Measurements from ENCODE around the gene HS3ST3A1. TPM values are rescaled to one million over a fixed set of nuclear protein-coding genes. Genes with fewer than 3 reads are reported as not detected.

HS3ST3A1 gene
- total RNA-seq, 1 experiment from 2014 or later = 10.4 TPM

DNA sequence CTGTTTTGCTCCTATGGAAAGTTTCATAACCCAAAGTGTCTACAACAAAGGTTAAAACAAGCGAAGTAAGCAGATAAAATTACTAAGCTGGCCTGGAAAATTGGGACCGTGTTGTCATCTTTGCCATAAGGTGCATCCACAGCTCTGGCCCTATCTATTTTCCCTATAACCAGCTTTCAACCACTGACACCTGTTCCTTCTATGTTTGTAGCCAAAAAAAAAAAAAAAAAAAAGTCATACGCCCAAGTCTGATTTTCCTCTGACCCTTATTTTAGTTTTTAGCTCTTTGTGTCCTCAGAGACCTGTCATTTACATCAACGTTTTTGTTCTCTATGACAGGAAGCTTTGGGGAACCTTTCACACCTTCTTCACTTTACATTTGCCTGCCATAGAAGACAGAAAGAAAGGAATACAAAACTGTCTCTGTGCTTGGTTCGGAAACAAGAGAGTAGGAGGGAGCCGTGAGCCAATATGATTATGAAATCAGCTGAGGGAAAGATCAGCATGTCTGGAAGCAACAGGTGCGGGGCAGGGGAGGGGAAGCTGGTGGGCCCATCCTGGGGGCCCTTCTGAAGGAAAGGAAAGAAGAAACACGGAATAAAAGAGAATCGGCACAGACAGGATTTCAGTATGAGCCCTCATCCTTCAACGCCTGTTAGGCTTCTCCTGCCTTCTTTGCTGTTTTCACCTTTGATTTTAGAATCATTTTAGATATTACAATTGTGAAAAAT, 8.5 kb downstream of the HS3ST3A1 start:
- Histone ChIP-seq H3K4me3 (ENCODE audit: insufficient read depth, low read depth, low read length) (no peak overlapping the region), H3K36me3 (replicated peaks; ENCODE audit: control insufficient read depth, insufficient read depth, low read length) (no peaks in the 10 kb centered on the region; the same call in 1 of the 2 replicates), H3K27me3 (ENCODE audit: control insufficient read depth, insufficient read depth, low read length) (no peaks in the 10 kb centered on the region)
- DNase-seq = no peak

DNA sequence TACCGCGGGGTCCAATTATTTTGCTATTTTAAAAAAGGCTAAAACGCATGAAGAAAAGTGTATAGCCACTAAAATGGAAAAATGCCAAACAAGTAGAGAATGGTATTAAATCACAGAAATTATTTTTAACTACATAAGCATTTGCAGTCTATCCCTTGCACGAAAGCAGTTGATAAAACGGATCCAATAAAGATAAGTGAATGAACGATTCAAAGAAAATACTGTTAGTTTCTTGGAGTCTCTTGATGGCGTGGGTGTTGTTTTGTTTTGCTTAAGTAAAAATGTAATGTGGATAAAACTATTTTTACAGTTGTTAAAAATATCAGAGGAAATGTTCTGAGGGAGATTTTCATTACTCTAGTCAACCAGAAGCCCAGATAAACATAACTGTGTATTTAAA, 9.3 kb downstream of the HS3ST3A1 start:
- no peak overlapping the region for H3K4me3 ChIP-seq (ENCODE audit: insufficient read depth, low read depth, low read length)
- H3K36me3 ChIP-seq (replicated peaks; ENCODE audit: control insufficient read depth, insufficient read depth, low read length) = no peaks in the 10 kb centered on the region; the same call in 1 of the 2 replicates
- no peak for DNase-seq
- H3K27me3 ChIP-seq (ENCODE audit: control insufficient read depth, insufficient read depth, low read length) = no peaks in the 10 kb centered on the region

DNA sequence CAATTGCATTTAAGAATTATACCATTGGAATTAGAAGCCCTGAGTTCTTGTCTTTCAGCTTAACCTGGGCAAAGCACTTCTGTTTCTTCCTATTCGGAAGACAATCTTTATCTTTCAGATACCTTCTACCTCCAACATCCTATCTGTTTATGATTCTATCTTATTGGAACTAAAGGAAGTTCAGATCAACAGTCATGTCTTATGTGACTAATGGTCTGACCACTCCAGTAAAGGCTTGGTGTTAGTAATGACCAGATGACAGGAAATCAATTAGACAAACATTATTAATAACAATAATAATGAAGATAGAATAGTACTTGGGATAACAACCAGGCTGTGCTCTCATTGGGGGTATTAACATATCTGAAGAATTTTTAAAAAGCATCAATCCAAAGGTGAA, 11.3 kb downstream of the HS3ST3A1 start:
- DNase-seq = no peak
- Histone ChIP-seq H3K36me3 (replicated peaks; ENCODE audit: control insufficient read depth, insufficient read depth, low read length) (no peaks in the 10 kb centered on the region), H3K27me3 (ENCODE audit: control insufficient read depth, insufficient read depth, low read length) (no peaks in the 10 kb centered on the region), H3K4me3 (ENCODE audit: insufficient read depth, low read depth, low read length) (no peak overlapping the region)

DNA sequence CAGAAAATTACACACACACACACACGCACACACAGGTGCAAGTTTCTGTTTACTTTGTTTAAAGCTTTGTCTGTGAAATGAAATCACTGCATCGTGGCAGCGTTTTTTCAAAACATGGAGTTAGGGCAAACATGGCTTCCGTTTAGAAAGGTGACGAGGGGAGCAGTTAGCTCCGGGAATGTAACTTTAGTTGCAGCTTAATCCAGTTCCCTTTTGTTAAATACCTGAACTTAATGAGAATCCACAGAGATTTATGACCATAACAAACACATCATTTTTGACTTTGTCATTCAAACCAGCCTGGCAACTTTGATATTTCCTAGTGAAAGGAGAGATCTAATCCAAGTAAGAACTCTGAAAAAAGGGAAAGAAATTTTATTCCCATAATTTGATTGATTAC, 12.1 kb downstream of the HS3ST3A1 start:
- Histone ChIP-seq H3K36me3 (replicated peaks; ENCODE audit: control insufficient read depth, insufficient read depth, low read length) (no peaks in the 10 kb centered on the region), H3K27me3 (ENCODE audit: control insufficient read depth, insufficient read depth, low read length) (no peaks in the 10 kb centered on the region), H3K4me3 (ENCODE audit: insufficient read depth, low read depth, low read length) (no peak overlapping the region)
- DNase-seq = no peak

DNA sequence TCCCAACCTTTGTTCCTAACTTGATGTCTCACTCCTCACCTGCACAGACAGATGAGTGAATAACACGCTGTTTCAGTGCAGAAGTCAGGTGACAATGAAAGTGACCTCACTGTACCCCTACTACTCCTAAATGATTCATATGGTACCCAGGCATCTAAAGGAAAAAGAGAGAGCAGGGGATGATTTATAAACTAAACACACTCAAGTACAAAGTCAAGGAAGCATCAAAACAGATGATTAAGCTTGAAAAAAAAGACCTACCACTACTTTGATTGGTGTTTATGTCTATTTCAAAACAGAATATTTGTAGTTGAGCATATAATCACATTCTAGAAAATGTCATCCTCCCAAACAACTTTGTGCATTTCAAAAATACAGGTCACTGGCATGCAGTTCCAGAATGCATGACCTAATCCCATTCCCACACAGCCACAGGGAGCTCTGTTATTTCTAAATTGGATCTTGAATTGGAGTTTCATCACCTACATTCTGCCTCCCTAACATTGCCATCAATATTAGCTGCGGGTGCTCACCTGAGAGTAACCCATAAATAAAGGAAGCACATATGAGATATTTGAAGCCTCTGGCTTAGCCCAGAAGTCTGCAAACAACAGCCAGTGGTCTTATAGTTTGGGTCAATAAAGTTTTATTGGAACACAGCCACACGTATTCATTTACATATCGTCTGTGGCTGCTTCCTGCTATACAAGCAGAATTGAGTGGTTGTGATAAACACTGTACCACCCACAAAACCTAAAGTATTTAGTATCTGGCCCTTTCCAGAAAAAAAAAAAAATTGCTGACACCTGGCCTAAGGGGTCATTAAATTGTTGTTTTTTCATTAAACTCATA, 14.0 kb downstream of the HS3ST3A1 start:
- DNase-seq = no peak
- H3K36me3 ChIP-seq (replicated peaks; ENCODE audit: control insufficient read depth, insufficient read depth, low read length) = no peaks in the 10 kb centered on the region

DNA sequence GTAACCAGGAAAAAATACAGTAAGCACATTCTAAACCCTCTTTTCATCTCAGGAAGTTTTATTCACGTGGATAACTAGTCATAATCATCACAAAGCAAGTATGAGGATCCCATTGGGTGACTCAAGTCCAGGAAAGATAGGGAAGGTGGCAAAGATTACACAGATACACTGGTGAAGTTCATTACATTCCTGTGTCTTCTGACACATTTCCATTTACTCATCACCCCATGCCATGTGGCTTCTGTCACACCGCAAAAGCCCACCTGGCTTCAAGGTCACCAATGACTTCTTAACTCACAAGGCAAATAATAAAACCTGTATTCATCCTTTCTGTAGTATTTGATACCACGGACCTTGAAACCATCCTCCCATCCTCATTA, 17.0 kb downstream of the HS3ST3A1 start:
- H3K36me3 ChIP-seq (replicated peaks; ENCODE audit: control insufficient read depth, insufficient read depth, low read length) = no peaks in the 10 kb centered on the region
- no peak overlapping the region for H3K4me3 ChIP-seq (ENCODE audit: insufficient read depth, low read depth, low read length)
- DNase-seq = no peak
- H3K27me3 ChIP-seq (ENCODE audit: control insufficient read depth, insufficient read depth, low read length) = no peaks in the 10 kb centered on the region

More for the DNA sequence above, 14.0 kb downstream of the HS3ST3A1 start:
- H3K27me3 ChIP-seq (ENCODE audit: control insufficient read depth, insufficient read depth, low read length) = no peaks in the 10 kb centered on the region
- no peak overlapping the region for H3K4me3 ChIP-seq (ENCODE audit: insufficient read depth, low read depth, low read length)

DNA sequence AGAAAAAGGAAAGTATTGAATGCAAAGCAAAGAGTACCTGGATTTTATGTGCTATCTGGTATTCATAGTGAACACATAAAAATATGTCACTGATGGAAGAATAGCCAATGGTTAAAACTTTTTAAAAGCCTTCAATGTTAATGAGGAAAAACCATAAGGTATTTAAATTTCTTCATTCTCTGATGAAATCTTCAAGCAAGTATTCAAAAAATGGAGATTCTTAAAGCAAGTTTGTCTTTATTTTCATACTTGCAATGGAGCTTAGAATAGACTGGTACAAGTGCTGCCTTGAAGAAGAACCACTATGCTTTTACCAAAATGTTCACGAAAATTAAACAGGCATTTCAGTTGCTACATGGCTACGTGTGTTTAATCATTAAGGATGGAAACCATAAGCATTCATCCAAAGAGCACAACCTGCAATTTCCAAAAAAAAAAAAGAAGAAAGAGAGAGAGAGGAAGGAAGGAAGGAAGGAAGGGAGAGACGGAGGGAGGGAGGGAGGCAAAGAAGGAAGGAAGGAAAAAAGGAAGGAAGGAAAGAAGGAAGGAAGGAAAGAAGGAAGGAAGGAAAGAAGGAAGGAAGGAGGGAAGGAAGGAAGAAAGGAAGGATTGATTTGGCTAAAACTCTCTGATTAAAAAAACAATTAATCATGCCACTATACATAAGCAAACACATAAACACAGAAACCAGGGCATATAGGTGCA, 17.6 kb downstream of the HS3ST3A1 start:
- no peak for DNase-seq
- Histone ChIP-seq H3K36me3 (replicated peaks; ENCODE audit: control insufficient read depth, insufficient read depth, low read length) (no peaks in the 10 kb centered on the region), H3K4me3 (ENCODE audit: insufficient read depth, low read depth, low read length) (no peak overlapping the region), H3K27me3 (ENCODE audit: control insufficient read depth, insufficient read depth, low read length) (no peaks in the 10 kb centered on the region)

- Histone ChIP-seq H3K27me3 (ENCODE audit: control insufficient read depth, insufficient read depth, low read length) (no peaks in the 10 kb centered on the region), H3K4me3 (ENCODE audit: insufficient read depth, low read depth, low read length) (no peak overlapping the region), H3K36me3 (replicated peaks; ENCODE audit: control insufficient read depth, insufficient read depth, low read length) (no peaks in the 10 kb centered on the region)
- no peak for DNase-seq
Observed at GRCh38 chr17:13582776-13583547, 18.8 kb downstream of the HS3ST3A1 start.

GRCh38 chr17:13581925-13582324, 19.8 kb downstream of the HS3ST3A1 start:
- H3K27me3 ChIP-seq (ENCODE audit: control insufficient read depth, insufficient read depth, low read length) = no peaks in the 10 kb centered on the region
- no peak for DNase-seq
- no peaks in the 10 kb centered on the region for H3K36me3 ChIP-seq (replicated peaks; ENCODE audit: control insufficient read depth, insufficient read depth, low read length)
- no peak overlapping the region for H3K4me3 ChIP-seq (ENCODE audit: insufficient read depth, low read depth, low read length)

- Histone ChIP-seq H3K27me3 (ENCODE audit: control insufficient read depth, insufficient read depth, low read length) (no peaks in the 10 kb centered on the region), H3K36me3 (replicated peaks; ENCODE audit: control insufficient read depth, insufficient read depth, low read length) (no peaks in the 10 kb centered on the region), H3K4me3 (ENCODE audit: insufficient read depth, low read depth, low read length) (no peak overlapping the region)
- no peak for DNase-seq
Observed at GRCh38 chr17:13580790-13581189, 20.9 kb downstream of the HS3ST3A1 start.

DNA sequence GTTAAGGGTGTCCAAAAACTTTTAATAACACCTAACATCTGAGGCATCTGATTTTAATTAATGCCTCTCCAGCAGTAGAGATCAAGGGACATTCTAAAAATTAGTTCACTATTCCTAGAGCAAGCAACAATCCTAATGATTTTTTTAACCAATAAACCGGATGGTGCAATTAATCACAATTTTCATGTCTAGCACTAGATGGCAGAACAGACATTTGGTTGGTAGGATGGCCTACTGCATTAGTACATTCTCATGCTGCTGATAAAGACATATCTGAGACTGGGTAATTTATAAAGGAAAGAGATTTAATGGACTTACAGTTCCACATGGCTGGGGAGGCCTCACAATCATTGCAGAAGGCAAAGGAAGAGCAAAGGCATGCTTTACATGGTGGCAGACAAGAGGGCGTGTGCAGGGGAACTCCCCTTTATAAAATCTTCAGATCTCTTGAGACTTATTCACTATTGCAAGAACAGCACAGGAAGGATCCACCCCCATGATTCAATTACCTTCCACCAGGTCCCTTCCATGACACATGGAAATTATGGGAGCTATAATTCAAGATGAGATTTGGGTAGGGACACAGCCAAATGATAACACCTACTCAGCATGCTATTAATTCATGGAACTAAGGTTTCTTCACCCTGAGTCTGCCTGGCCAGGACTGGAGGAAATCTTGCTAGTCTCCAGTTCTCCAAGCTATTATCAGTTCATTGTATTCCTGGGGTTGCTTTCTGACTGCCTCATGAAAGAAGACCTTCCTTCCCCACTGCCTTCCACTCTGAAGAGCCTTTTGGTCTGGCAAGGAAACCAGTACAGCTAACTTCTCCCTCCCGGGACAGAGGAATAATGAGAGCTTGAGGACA, 24.8 kb downstream of the HS3ST3A1 start:
- Histone ChIP-seq H3K4me3 (ENCODE audit: insufficient read depth, low read depth, low read length) (no peak overlapping the region), H3K27me3 (ENCODE audit: control insufficient read depth, insufficient read depth, low read length) (no peaks in the 10 kb centered on the region), H3K36me3 (replicated peaks; ENCODE audit: control insufficient read depth, insufficient read depth, low read length) (no peaks in the 10 kb centered on the region)
- DNase-seq = no peak

GRCh38 chr17:13575922-13576419, 25.8 kb downstream of the HS3ST3A1 start:
- H3K4me3 ChIP-seq (ENCODE audit: insufficient read depth, low read depth, low read length) = no peak overlapping the region
- H3K27me3 ChIP-seq (ENCODE audit: control insufficient read depth, insufficient read depth, low read length) = no peaks in the 10 kb centered on the region
- peak; percentile 26 for DNase-seq
- no peaks in the 10 kb centered on the region for H3K36me3 ChIP-seq (replicated peaks; ENCODE audit: control insufficient read depth, insufficient read depth, low read length)

- H3K4me3 ChIP-seq (ENCODE audit: insufficient read depth, low read depth, low read length) = no peak overlapping the region
Observed at GRCh38 chr17:13575466-13575865, 26.3 kb downstream of the HS3ST3A1 start.

More at GRCh38 chr17:13575466-13575865, 26.3 kb downstream of the HS3ST3A1 start:
- Histone ChIP-seq H3K36me3 (replicated peaks; ENCODE audit: control insufficient read depth, insufficient read depth, low read length) (no peaks in the 10 kb centered on the region), H3K27me3 (ENCODE audit: control insufficient read depth, insufficient read depth, low read length) (no peaks in the 10 kb centered on the region)
- no peak for DNase-seq

All from H7 (cell line).